NCI-H2081 treated with DMSO at 0.1 percent for 48 hours (cell line): Measurements from ENCODE around the gene ZNF135.

Source experiments
- DNase-seq: peaks from one replicate; lab custom pipeline; 2025; lab: John Stamatoyannopoulos, UW

The ZNF135 gene

DNA sequence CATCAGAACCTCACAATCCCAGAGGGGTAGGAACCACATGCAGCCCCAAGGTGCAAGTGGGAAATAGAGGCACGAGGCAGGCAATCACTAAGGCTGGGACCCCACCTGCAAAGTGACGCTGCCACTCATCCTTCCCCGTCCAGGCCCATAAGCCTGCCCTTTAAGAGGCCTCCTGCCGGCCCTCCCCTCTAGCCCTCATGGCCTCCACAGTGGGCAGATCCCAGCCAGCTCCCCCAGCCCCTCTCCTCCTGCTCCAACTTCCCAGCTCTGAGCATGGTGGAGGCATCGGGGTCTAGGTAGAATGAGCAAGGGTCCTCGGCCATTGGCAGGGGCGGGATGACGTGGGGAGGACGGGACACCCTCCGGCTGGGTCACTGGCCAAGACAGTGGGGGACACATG, 36.2 kb downstream of the ZNF135 start:
- DNase-seq: no peak

GRCh38 chr19:58096884-58097283, 37.8 kb downstream of the ZNF135 start:
- DNase-seq: no peak

- no peak for DNase-seq
These were observed 38.3 kb downstream of the ZNF135 start for GRCh38 chr19:58097349-58097748.

- peak; percentile 65 for DNase-seq
These were observed 38.9 kb downstream of the ZNF135 start, which contains the start of gene ZSCAN18 for GRCh38 chr19:58097781-58098681. TSS of gene ZSCAN18 (minus strand) at chr19:58098231. CDS start at chr19:58090267, 7,964 bp downstream.

- no peak for DNase-seq
These were observed 39.6 kb downstream of the ZNF135 start for GRCh38 chr19:58098682-58098998.

- DNase-seq: no peak
These were observed 48.9 kb downstream of the ZNF135 start for GRCh38 chr19:58107778-58108545.

DNA sequence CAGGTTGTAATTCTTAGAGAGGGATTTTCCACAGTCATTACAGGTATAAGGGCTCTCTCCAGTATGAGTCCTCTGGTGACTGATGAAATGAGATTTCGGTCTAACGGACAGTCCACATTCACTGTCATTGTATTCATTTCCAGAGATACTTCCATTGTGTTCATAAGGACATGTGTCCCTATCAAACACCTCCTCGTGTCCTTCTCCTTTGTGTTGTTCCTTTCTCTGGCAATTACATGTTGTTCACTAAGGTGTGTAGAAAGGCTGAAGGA, 49.4 kb downstream of the ZNF135 start:
- DNase-seq: no peak

DNA sequence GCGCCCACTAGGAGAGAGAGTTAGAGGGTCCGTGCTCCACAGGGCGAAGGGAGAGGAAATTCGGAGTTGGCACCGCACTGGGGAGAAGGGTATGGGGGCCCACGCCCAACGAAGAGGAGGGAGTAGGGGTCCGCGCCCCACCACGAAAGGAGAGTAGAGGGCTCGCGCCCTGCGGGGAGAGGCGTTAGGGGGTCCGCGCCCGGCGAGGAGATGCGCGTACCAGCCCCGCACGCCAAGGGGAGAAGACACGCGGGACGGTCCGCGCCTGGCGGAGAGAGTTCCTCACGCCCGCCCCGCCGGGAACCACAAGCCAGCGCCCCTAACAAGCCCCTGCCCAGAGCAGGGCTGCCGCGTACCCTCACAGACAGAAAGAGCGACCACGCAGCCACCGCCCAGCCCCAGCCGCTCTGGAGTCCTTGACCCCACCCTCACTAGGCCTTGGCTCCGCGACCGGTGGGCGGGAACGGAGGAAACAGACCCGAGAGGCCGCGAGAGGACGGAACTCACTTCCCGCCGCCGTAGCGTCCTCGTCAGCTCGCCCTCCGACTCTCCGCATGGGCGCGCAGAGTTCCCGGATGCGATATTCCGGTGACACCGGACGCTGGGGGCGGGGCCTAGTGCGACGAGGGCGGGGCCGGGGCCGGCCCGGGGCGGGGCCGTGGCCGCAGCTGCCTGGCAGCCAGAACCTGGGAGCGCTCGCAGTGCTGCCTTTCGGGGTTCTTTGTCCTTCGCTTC, 58.9 kb downstream of the ZNF135 start:
- no peak for DNase-seq

DNA sequence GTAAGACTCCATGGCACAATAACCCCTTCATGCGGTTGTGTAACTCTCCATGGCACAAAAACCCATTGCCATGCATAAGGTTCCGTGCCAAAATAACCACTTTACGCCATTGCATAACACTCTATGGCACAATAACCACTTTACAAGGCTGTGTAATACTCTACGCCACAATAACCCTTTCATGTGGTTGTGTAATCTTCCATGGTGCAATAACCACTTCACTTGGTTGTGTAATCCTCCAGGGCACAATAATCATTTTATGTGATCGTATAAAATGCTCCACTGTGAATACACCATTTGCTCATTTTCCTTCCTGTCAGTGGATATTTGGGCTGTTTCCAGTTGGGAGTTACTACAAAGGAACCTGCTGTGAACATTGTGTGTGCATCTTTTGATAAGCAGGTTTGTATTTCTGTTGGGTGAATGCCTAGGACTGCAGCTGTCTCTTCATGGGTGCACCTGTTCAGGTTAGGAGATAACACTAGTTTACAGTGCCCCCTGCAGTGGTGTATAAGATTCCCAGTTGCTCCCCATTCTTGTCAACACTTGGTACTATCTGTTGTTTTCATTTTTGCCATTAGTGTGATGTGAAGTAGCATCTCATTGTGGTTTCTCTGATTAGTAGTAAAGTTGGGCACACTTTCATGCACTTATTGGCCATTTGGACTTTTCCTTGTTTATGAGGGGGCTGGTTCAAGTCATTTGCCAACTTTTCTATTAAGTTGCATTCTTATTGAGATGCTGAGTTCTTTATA, 60.1 kb downstream of the ZNF135 start:
- no peak for DNase-seq
